Activated CD8-positive, alpha-beta memory T cell treated with anti-CD3 and anti-CD28 coated beads, Interleukin-2, amount 50 U/mL, for 4 hours (primary cell): ENCODE data around the gene PLEKHG4.

Experiments used
- DNase-seq: peaks from one replicate; pipeline ENCODE4 v3.0.0-alpha.2; 2020

Gene PLEKHG4

DNA sequence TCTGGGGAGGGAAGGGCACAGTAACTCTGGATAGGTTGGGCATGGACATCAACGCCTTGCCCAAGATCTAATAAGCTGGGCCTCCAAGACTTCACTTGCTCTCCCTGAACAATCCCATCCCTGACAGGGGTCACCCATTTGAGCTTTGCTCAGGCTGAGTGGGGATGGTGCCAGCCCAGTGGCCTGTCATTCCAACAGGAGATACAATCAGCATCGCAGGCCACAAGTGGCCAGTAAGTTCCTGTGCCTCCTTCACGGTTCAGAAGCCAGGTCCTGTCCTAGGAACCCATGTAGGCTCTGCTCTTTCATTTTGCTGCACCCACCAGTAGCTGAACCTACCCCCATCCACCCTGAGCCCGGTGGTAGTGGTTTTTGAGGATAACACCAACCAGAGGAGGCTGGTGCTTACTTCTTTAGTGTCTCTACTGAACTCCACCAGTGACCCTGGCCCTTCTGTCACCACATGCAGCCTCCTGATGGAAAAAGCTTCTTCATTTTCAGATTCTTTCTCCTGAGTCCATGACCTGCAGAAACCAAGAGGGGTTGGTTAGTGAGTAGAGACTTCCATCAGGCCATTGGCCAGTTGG lies 14.9 kb downstream of the PLEKHG4 start:
- DNase-seq, result no peak

DNA sequence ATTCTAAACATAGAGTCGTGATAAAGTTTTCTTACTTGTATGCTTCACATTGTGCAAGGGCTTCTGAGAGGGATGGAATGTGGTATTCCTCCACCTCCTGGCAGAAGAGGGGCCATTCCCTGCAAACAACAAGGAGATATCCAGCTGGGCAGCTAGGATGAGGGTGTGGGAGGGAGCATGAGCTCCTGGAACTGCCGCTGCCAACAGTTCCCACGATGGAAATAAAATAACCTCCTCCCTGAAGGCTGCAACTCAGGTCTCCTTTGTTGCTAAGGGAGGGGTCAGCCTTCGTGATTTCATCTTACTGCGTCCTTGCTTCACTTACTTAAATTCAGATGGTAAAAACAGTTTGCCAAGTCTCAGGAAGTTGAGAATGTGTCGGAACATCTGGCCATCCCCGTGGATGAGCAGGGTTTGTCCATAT lies 15.6 kb downstream of the PLEKHG4 start:
- DNase-seq, result no peak

GRCh38 chr16:67296420-67296819 lies 17.1 kb downstream of the PLEKHG4 start:
- DNase-seq, result no peak

DNA sequence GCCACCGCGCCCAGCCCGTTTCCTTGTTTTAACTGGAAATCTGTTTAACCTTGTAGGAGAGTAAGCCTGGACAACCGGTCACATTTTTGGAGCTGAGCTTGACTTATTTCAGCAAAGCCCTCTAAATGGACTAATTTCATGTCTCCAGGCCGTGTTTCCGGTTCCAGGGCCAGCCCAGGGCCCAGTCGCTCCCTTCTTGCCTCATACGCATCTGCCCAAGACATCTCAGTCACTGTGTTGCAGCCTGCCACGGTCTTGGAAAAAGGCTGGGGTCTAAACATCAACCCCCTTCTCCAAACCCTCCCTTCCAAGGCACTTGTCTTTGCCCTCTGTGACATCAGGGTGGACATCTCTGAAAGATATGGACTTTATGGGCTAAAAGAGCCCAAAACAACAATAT lies 18.9 kb downstream of the PLEKHG4 start:
- no peak for DNase-seq

DNA sequence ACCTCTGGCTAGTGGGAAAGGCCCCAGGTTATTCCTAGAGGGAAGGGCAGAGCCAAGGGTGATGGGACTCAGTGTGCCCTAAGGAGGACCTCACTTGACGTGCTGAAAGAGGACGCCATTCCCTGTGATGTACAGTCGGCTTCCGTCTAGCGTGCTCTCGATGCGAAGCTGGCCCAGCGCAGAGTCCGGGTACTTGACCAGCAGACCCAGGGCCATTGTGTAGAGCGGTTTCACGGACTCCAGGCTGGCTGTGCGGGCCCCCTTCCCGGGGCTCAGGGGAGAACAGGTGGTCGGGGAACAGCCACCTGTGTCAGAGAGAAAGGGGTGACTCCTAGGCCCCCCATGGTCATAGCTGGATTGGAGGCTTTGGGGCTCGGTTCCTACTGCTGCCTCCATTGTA lies 19.9 kb downstream of the PLEKHG4 start:
- DNase-seq, result no peak

DNA sequence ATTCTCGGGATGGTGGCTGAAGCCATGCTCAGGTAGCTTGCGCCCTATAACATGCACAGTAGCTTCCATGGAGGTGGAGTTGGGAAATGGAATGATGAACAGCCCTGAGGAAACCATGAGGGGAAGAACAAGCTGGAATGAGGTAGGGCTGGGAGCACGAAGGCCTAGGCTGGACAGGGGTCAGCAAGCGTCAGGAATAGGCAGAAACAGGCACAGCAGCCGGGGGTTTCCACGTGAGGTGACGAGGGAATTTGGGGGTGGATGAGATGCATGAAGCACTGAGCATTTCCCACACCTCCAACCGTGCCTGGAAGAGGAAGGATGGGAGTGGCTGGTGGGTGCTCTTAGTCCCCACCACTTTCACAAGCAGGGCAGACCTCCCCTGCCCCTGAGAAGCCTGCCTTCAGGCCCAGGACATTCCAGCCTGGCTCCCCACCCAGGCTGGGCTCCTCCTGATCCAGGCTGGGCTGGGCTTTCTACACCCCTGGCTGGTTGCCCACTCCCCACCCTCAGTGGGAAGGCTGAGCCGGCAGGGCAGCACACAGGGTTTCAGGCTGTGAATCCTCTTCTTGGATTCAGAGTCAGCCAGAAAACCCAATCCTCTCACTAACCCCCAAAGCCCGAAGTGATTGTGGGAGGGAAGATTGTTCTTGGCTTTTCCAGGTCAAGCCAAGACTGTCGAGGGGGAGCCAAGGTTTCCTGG lies 21.9 kb downstream of the PLEKHG4 start:
- DNase-seq, result no peak

- DNase-seq, result no peak
These were observed 22.7 kb downstream of the PLEKHG4 start for GRCh38 chr16:67302076-67302475.

GRCh38 chr16:67302970-67303369 lies 23.6 kb downstream of the PLEKHG4 start:
- no peak for DNase-seq

GRCh38 chr16:67304020-67304419 lies 24.7 kb downstream of the PLEKHG4 start:
- DNase-seq, result no peak

DNA sequence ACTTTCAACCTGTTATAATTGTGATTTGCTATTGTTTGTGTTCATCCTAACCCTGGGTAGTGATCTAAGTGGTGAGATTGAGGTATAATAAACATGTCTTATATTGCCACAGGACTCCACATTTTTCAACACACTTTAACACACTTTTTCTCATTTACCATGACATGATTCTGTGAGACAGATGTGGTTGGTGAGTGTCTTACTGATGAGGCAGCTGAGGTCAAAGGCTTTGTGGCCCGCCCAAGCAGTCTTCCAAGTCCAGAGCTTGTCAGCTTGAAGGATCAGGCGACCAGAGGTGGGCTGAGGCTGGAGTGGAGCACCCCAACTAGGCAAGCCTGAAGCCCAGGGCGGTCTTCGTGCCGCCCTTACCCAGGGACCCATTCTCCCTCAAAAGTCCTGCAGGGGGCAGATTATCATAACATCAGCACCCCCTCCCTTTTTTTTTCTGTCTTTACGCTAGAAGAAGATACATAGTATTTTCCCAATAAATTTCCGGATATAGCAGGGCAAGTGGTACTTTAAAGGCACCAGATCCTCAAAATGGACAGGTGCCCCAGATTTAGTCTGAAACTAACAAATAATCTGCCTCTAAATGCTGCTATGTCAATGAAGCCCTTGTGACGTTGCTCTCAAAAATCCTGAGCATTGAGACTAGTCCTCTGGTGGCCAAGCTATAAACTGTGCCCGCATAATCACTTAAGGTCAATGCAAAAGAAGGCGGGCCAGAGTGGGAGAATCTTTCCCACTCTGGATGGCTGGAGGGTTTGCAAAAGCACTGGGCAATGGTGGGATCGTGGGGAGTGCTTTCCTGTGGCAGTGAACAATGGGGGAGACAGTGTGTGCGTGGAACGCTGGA lies 26.1 kb downstream of the PLEKHG4 start:
- no peak for DNase-seq

- no peak for DNase-seq
These were observed 31.2 kb downstream of the PLEKHG4 start for GRCh38 chr16:67310561-67310960.

DNA sequence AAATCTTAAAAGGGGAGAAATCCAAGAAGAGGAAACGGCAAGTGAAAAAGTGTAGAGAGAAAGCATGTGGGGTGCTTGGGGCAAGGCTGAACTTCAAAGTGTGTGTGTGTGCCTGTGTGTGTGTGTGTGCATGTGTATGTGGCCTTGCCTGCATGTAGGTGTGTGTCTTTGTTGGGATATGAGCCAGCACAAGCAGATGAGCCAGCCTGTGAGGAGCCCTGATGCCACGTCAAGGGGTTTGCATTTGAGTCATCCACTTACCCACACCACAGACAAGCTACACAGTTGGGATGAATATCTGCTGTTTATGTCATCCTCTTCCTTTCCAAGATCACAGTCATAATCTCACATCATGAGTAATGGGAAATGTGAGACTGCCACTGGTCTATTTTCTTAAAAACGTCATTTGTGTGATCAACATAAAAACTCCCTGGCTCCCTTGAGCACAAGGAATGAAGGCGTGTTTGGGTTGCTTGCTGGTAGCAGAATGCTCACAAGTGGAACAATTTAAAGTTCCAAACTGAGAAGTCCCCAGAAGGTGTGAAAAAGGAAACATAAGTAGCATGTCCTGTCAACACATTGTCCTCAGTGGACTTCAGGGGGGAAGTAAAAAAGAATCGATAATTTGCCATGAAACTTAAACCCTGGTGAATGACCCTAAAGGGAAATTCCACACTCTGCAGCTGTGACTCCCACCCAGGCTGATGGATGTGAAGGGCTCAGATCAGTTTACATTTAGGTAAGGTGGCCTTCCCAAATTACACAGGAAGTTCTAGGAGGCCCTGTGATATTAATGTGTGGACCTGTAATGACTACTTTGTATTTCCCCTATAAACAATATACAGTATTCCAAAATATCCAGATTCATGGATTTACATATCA lies 32.5 kb downstream of the PLEKHG4 start:
- DNase-seq, result peak; percentile 43

DNA sequence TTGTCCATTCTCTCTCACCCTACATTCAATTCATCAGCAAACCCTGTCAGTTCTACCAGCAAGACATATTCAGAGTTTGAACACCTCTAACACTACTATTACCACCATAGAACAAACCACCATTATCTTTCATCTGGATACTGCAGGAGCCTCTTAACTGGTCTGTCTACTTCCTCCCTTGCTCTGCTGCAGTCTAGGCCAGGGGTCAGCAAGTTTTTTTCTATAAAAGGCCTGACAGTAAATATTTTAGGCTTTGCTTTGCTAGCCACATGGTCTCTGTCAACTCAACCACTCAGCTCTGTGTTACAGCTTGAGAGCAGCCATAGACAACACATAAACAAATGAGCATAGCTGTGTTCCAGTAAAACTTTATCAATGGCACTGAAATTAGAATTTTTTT lies 33.4 kb downstream of the PLEKHG4 start:
- no peak for DNase-seq

DNA sequence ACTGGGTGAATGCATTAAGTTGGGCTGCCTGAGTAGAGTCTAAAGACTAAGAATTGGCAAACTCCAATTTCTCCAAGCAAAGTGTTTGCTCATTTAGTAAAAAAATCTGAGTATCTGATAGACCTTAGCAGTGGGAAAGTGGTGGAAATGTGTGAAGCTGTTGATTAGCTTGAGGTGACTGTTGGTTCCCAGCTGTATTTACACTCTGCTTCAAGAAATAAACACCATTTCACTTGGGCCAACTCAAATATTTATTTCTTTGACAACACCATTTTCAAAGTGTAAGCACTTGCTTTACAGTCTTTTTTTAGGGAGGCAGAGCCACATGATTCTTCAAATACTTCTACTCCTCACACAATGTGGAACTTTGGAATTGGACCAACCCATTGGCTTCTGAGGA lies 38.5 kb downstream of the PLEKHG4 start:
- DNase-seq, result no peak

- DNase-seq, result no peak
These were observed 46.8 kb downstream of the PLEKHG4 start for GRCh38 chr16:67326115-67326471.

GRCh38 chr16:67326472-67327309 lies 47.4 kb downstream of the PLEKHG4 start, which contains the start of the genes KCTD19 and LRRC36:
Gene KCTD19, minus strand, starts transcription at chr16:67326741. Its CDS starts 34 bp downstream, at chr16:67326707.
Gene LRRC36, plus strand, starts transcription at chr16:67326815. Its CDS starts 48 bp downstream, at chr16:67326863.
- DNase-seq, result peak; percentile 73

DNA sequence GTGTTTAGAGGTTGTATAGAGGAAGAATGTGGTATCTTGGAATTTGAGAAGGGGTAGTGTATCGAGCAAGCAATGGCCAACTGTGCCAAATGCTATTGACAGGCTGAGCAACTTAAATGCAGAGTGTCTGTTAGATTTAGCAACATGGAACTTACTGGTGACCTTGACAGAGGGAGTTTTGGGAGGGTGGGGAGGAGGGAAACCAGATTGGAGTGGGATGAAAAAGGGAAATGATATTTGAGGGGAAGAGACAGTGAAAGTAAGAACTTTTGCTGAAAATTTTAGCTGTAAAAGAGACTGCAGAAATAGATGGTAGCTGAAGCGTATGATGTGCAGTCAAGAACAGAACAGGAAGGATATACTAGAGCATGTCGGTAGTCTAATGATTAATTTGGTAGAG lies 48.4 kb downstream of the PLEKHG4 start:
- no peak for DNase-seq

GRCh38 chr16:67329901-67330300 lies 50.6 kb downstream of the PLEKHG4 start:
- DNase-seq, result no peak

DNA sequence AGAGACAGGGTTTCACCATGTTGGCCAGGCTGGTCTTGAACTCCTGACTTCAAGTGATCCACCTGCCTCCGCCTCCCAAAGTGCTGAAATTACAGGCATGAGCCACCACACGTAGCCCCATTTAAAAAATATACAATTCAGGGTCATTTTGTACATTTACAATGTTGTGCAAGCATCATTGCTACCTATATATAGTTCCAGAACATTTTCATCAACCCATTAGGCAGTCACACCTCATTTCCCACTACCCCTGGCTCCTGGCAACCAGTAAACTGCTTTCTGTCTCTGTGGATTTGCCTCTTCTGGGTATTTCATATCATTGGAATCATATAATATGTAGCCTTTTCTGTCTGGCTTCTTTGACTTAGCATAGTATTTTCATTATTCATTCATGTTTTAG lies 54.0 kb downstream of the PLEKHG4 start:
- no peak for DNase-seq

DNA sequence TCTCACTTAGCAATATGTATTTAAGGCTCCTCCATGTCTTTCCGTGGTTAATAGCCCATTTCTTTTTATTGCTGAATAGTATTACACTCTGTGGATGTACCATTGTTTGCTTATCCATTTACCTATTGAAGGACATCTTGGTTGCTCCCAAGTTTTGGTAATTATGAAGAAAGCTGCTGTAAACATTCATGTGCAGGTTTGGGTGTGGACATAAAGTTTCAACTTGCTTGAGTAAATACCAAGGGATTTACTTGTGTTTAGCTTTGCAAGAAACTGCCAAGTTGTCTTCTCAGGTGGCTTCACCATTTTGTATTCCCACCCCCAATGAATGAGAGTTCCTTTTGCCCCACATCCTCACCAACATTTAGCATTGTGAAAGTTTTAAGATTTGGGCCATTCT lies 56.8 kb downstream of the PLEKHG4 start:
- no peak for DNase-seq

- no peak for DNase-seq
These were observed 57.3 kb downstream of the PLEKHG4 start for GRCh38 chr16:67336648-67337047.
